SW 1271 (cell line): ENCODE data around the gene AP2S1.
A peak's percentile ranks its signal among the peaks of the same experiment; 100 is the strongest.
"Not testable (repeated sequence)": the region's sequence is repeated elsewhere in the genome, so short reads cannot be mapped to it uniquely, and the experiment has no call there.

Experiments
- DNase-seq, 2 experiments: peaks; one replicate each; lab custom pipeline; 2025; lab: John Stamatoyannopoulos, UW

Gene AP2S1

DNA sequence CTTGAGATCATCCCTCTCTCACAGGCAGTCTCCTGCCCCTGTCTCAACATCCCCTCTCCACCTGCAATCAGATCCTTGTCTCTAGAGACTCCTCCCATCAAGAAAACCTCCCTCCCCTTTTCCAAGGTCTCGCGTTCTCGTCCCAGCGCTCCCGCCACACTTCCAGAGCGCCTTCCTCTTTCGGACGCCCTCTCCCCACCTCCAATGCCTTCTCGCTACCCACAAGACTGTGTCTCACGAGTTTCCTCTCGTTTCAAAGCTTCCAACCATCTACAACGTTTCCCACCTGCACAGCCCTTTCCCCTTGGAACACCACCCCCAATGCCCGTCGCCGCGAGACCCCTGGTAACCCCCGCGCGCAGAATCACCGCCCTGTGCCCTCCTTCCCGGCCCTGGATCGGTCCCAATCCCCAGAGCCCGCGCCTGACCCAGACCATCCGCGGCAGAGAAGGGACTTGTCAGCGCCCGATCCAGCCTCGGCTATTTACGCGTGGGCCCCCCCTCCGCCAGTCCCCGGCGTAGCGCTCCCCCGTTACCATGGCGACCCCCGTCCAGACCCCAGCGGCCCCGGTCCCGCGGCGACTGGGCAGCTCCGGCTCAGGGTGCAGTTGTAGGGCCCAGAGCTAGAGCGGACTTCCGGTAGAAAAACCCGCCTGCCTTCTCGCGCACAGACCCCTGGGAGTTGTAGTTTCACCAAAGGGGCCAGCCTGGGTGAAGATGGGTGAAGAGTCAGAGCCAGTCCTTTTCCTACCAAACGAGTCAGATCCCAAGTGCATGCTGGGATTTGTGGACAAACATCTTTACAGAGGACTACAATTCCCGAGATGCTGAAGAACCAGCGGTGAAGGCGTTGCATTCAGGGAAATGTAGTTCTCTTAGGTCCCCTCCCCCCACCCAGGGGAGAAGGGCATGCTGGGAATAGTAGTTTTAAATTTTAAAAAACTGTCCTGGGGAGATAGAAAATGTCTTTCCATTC, at the start of gene AP2S1:
TSS of gene AP2S1 (minus strand) at position 619 of the 976 bp plus-strand sequence. CDS start at position 539, 80 bp downstream.
- peak; percentile 97 for DNase-seq

GRCh38 chr19:46900341-46900740, 49.7 kb upstream of the AP2S1 start:
- DNase-seq = no peak

DNA sequence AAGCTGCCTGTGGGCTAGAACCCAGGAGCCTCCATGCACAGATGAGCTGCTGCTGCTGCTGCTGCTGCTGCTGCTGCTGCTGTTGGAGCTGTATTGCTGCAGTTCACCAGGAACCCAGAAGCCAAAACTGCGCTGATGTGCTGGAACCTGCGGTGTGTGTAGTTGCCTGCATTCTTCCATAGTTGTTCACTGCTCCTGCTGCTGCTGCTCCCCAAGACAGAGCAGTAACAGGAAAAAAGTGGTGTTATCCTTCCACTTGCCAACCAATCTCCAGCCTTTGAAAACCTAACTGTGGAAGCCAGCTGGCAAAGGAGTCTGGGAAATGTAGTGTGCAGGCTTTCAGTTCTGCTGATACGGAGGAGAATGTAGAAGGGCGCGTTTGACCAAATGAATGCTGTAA, 48.1 kb upstream of the AP2S1 start:
- no peak for DNase-seq

DNA sequence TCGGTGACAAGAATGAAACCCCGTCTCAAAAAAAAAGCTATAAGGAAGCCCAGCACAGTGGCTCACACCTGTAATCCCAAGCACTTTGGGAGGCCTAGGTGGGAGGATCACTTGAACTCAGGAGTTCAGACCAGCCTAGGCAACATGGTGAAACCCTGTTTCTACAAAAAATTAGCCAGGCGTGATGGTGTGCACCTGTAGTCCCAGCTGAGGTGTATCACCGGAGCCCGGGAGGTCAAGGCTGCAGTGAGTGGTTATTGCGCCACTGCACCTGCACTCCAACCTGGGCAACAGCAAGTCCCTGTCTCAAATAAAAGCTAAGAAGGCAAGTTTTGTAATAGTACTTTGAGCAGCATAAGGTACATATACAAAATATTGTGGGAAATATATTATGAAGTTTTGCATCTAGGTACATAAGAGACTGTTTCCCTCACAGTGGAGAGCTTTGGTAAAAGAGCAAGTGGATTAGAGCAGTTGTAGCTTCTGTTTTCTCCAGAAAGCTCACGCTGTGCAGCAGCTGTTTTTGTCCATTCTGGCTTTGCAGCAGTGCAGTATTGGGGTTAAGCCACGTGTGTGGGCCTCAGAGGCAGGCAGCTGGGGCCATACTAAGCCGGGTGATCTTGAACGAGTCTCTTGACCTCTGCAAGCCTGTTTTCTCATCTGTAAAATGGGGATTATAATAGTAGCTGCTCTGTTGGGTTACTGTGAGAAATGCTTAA, 45.6 kb upstream of the AP2S1 start:
- DNase-seq = no peak

DNA sequence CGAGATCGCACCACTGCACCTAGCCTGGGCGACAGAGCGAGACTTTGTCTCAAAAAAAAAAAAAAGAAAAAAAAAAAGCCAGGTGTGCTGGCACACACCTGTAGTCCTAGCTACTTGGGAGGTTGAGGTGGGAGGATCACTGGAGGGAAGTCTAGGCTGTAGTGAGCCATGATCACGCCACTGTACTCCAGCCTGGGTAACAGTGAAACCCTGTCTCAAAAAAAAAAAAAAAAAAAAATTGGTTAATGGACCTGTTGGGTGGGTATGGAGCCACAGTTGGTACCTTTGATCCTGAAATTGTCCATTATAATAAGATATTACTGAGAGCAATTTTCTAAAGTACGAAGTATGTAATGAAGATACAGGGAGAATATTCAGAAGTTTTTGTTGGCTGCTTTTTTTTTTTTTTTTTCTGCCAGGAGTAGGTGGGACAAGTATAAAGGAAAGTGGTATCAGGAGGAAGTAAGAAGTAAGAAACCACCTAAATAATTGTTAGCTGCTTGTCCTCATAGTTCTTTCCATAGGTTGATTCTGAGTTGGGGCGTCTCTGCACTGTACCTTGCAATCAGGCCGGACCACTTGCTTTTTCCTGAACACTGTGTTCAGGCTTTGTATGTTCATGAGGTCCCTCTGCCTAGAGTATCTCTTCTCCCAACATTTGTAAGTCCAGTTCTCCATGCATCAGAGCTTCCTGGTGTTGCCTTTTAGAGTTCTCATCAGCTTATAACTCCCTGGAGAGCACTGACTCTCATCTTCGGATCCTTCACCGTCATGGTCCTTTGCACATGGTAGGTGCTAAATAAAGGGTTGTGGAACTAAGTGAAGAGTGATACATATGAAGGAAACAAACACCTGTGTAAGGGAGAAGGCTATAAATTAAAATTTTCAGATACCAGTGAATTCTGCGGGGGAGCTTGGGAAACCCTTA, 41.9 kb upstream of the AP2S1 start:
- DNase-seq = no peak

- DNase-seq = peak in 1 of 2 experiments; percentile 32
Observed at GRCh38 chr19:46890423-46891170, 40.0 kb upstream of the AP2S1 start.

DNA sequence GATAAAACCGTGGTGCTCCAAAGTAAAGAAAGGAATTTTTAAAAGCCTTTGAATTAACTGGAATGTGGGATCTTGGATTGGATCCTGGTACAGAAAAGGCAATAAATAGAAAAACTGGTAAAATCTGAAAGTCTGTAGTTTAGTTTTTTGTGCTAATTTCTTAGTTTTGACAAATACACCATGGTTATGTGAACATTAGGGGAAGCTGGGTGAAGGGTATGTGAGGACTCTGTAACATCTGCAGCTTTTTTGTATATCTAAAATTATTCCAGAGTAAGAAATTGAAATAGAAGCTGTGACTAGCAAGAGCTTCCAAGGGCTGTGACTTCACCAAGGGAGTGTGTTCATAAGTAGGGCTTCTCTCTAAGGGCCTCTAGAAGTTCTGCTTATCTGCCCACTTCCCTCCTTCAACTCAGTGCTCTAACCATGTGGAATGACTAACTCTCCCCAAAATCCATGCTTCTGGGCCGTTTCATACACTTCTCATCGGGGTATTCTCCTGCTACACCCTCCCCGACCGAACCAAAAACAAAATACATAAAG, 36.7 kb upstream of the AP2S1 start:
- DNase-seq = no peak

GRCh38 chr19:46886546-46887239, 36.0 kb upstream of the AP2S1 start:
- no peak for DNase-seq

GRCh38 chr19:46885411-46885810, 34.8 kb upstream of the AP2S1 start:
- no peak for DNase-seq

- DNase-seq = not testable (repeated sequence)
Observed at GRCh38 chr19:46882751-46883150, 32.1 kb upstream of the AP2S1 start.

GRCh38 chr19:46882034-46882433, 31.4 kb upstream of the AP2S1 start:
- DNase-seq = no peak

DNA sequence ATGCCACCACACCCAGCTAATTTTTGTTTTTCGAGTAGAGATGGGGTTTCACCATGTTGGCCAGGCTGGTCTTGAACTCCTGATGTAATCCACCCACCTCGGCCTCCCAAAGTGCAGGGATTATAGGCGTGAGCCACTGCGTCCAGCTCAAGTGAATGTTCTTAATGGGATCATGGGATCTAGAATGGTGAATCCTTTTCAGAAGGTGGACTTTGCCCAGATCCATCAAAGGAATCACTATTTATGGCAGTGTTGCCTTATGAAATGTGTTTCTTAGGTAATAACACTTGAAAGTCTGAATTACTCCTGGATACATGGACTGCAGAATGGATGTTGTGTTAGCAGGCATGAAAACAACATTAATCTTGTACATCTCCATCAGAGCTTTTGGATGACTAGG, 30.4 kb upstream of the AP2S1 start:
- DNase-seq = no peak

GRCh38 chr19:46880431-46880830, 29.8 kb upstream of the AP2S1 start:
- DNase-seq = no peak

GRCh38 chr19:46878613-46879375, 28.1 kb upstream of the AP2S1 start:
- DNase-seq = peak in 1 of 2 experiments; percentile 10

- no peak for DNase-seq
Observed at GRCh38 chr19:46875657-46876056, 25.0 kb upstream of the AP2S1 start.

DNA sequence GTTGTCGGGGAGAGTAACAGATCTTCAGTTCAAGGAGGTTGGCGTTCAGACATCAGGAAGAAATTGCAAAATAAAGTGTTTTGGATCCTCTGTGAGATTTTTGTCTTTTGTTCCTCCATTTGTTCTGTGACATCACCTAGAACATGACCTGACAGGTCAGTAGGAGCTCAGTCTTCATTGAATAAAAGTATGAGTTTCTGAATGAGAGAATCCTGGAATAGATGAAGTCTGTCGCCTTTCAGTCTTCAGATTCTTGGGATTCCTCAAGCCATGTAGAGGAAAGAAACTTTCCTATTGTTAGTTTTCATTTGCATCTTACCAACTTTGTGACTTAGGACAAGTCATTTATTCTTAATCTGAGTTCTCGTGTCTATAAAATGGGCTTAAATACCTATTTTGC, 24.6 kb upstream of the AP2S1 start:
- DNase-seq = no peak

DNA sequence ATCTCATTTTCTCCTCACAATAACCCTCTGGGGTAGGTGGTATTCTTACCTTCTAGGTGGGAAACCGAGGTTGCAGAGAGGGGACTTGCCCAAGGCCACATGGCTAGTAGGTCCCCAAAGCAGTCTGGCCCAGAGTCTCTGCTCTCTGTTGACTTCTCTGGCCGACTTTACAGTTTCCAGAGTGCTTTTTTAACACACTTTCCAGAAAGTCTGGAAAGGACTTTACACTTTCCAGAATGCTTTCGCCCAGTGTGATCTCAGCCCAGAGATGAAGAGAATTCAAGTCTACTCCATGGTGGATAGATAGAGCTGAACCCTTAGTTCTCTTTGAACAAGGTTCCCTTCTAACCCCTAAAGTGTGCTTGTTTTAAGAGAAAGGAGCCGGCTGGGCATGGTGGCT, 22.3 kb upstream of the AP2S1 start:
- no peak for DNase-seq

- DNase-seq = not testable (repeated sequence)
Observed at GRCh38 chr19:46871173-46871572, 20.5 kb upstream of the AP2S1 start.

GRCh38 chr19:46868025-46868802, 17.6 kb upstream of the AP2S1 start:
- no peak for DNase-seq
